A549 (cell line): ENCODE measurements around the gene KCNH6.

Experiments used
- CEBPB ChIP-seq, 2 experiments: fragments of >200 bp in 1 of 2; sonication (Bioruptor Twin) in 1 of 2; formaldehyde crosslinking in 1 of 2; IDR thresholded peaks; 2 replicates each; pipeline ENCODE4 v1.6.1; 2012 to 2016
- CHD2 ChIP-seq: fragments of 150-350 bp; IDR thresholded peaks from 2 replicates; pipeline ENCODE4 v1.6.1; 2014; ENCODE audit warnings: low read length; ENCODE audit not compliant: partially characterized antibody
- CHD4 ChIP-seq: fragments of 200-600 bp; sonication (generic); IDR thresholded peaks from 2 replicates; pipeline ENCODE4 v1.6.1; 2016; ENCODE audit warnings: antibody characterized with exemption, mild to moderate bottlenecking, borderline replicate concordance
- E2F6 ChIP-seq: IDR thresholded peaks from 2 replicates; pipeline ENCODE4 v1.6.1; 2012; ENCODE audit warnings: low read depth, borderline replicate concordance
- EP300 ChIP-seq, 2 experiments: fragments of >200 bp; sonication (Bioruptor Twin); formaldehyde crosslinking; IDR thresholded peaks; 2 replicates in 1 of 2; 3 replicates in 1 of 2; pipeline ENCODE4 v1.6.1; 2016 to 2017
- MAFK ChIP-seq: fragments of 450-650 bp; IDR thresholded peaks from 2 replicates; pipeline ENCODE4 v1.6.1; 2014; ENCODE audit not compliant: partially characterized antibody
- PHF8 ChIP-seq: fragments of 200-600 bp; sonication (generic); IDR thresholded peaks from 2 replicates; pipeline ENCODE4 v1.6.1; 2016; ENCODE audit warnings: low read depth, mild to moderate bottlenecking, antibody characterized with exemption, moderate library complexity, borderline replicate concordance
- POLR2A ChIP-seq: IDR thresholded peaks from 2 replicates; pipeline ENCODE4 v1.6.1; 2012; ENCODE audit warnings: mild to moderate bottlenecking, low read length
- RFX5 ChIP-seq: fragments of 450-650 bp; IDR thresholded peaks from 2 replicates; pipeline ENCODE4 v1.7.1; 2014; ENCODE audit warnings: antibody characterized with exemption, mild to moderate bottlenecking, moderate library complexity
- SMC3 ChIP-seq: fragments of >200 bp; sonication (Bioruptor Twin); formaldehyde crosslinking; IDR thresholded peaks from 3 replicates; pipeline ENCODE4 v1.6.1; 2018; ENCODE audit warnings: inconsistent platforms
- TP53 ChIP-seq: fragments of 250-450 bp; sonication (Bioruptor Pico); IDR thresholded peaks from 2 replicates; pipeline ENCODE4 v1.5.0; 2021; ENCODE audit warnings: mild to moderate bottlenecking, moderate library complexity
- TF ChIP-seq, protein P1 (sequence below): fragments of >200 bp; sonication (Bioruptor Twin); formaldehyde crosslinking; IDR thresholded peaks from 3 replicates; pipeline ENCODE4 v1.5.1; 2016

DNA sequence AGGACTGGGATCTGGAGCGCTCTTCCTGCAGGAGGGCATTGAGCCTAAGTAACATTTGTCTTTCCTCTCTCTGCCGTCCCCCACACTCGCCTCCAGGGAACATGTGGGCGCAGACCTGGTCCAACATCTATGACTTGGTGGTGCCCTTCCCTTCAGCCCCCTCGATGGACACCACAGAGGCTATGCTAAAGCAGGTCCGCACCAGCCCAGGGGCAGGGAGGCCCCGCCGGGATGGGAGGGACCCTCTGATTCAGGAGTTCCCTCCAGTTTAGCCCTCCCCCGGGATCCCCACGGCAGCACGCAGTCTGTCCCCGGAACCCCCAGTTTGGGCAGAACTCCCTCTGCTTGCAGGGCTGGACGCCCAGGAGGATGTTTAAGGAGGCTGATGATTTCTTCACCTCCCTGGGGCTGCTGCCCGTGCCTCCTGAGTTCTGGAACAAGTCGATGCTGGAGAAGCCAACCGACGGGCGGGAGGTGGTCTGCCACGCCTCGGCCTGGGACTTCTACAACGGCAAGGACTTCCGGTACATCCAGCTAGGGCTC lies 32.2 kb upstream of the KCNH6 start:
- TF ChIP-seq, protein P1, sequence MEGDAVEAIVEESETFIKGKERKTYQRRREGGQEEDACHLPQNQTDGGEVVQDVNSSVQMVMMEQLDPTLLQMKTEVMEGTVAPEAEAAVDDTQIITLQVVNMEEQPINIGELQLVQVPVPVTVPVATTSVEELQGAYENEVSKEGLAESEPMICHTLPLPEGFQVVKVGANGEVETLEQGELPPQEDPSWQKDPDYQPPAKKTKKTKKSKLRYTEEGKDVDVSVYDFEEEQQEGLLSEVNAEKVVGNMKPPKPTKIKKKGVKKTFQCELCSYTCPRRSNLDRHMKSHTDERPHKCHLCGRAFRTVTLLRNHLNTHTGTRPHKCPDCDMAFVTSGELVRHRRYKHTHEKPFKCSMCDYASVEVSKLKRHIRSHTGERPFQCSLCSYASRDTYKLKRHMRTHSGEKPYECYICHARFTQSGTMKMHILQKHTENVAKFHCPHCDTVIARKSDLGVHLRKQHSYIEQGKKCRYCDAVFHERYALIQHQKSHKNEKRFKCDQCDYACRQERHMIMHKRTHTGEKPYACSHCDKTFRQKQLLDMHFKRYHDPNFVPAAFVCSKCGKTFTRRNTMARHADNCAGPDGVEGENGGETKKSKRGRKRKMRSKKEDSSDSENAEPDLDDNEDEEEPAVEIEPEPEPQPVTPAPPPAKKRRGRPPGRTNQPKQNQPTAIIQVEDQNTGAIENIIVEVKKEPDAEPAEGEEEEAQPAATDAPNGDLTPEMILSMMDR = no peak
- TF ChIP-seq CHD4 (no peak), CEBPB (IDR thresholded peaks at IDR 0.05) (no peak), CHD2 (no peak), EP300 (IDR thresholded peaks at IDR 0.05) (no peak), E2F6 (no peak), SMC3 (no peak), PHF8 (no peak), TP53 (CRISPR knock-in tag) (no peak), RFX5 (no peak), POLR2A (no peak), MAFK (no peak)
